Coronary artery (tissue), 2 donors: ENCODE data around the gene GALNT18.

ENCODE experiments used
- DNase-seq: peaks from one replicate; pipeline ENCODE4 v3.0.0-alpha.2; 2017; ENCODE audit warnings: low spot score
- H3K27ac ChIP-seq, 2 donors: fragments of 200-600 bp; sonication (generic); one replicate each; pipeline ENCODE4 v1.5.1; 2016 to 2019
- H3K4me3 ChIP-seq: fragments of 200-600 bp; sonication (generic); 2 replicates; pipeline ENCODE4 v1.5.1; 2016; ENCODE audit warnings: mild to moderate bottlenecking, moderate library complexity
- CTCF ChIP-seq: fragments of 200-600 bp; sonication (generic); IDR thresholded peaks from one replicate; pipeline ENCODE4 v1.5.1; 2019; ENCODE audit warnings: antibody characterized with exemption

Gene GALNT18

GRCh38 chr11:11543656-11544055 lies 78.1 kb downstream of the GALNT18 start:
- Histone ChIP-seq H3K4me3 (no peak overlapping the region), H3K27ac (peak overlapping the region in 1 of 2 donors; percentile 21)
- no peak for TF ChIP-seq CTCF
- no peak for DNase-seq

DNA sequence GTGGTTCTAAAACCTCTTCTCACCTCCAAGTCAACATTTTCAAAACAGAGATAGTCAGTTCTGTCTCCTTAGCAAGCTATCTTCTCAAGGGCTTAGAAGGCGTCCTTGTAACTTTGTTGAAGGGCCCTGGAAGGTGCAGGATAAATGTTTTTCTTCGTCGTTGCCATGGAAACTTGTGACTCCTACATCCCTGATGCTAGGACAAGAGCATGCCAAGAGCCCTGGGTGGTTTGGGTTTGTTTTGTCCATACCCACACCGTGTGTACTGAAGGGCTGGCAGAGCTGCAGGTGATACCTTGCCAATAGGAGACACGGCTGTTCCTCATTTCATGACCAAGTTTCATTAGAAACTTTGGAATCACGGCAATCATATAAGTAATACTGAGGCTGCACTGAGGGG lies 81.6 kb downstream of the GALNT18 start:
- Histone ChIP-seq H3K27ac (no peak overlapping the region), H3K4me3 (no peak overlapping the region)
- DNase-seq: no peak
- no peak for TF ChIP-seq CTCF

- no peak for TF ChIP-seq CTCF
- Histone ChIP-seq H3K27ac (peak overlapping the region; percentile 46 to 68), H3K4me3 (peak overlapping the region; percentile 1)
- DNase-seq: no peak
These were observed 83.4 kb downstream of the GALNT18 start for GRCh38 chr11:11538277-11538960.

GRCh38 chr11:11537871-11538270 lies 83.9 kb downstream of the GALNT18 start:
- no peak for DNase-seq
- peak overlapping the region; percentile 46 to 68 for H3K27ac ChIP-seq
- peak overlapping the region; percentile 1 for H3K4me3 ChIP-seq
- TF ChIP-seq CTCF: no peak

DNA sequence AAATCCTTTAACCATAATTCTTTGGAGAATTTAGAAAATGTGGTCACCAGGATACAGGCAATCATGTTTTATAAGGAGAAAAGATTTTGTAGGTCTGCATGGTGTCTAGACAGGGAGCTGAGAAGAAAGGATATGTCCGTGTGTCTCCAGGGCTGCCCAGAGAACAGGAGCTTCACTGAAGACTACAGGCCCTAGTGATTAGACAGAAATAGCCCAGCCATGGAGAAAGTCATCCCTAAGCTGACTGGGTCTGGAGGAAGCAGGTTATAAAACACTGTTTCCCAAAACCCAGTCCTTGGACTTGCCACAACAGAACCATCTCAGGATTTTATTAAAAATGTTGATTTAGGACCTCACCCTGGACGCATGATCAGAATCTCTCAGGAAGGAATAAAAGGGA lies 84.4 kb downstream of the GALNT18 start:
- H3K27ac ChIP-seq: peak overlapping the region; percentile 46 to 68
- DNase-seq: no peak
- no peak overlapping the region for H3K4me3 ChIP-seq
- TF ChIP-seq CTCF: no peak

DNA sequence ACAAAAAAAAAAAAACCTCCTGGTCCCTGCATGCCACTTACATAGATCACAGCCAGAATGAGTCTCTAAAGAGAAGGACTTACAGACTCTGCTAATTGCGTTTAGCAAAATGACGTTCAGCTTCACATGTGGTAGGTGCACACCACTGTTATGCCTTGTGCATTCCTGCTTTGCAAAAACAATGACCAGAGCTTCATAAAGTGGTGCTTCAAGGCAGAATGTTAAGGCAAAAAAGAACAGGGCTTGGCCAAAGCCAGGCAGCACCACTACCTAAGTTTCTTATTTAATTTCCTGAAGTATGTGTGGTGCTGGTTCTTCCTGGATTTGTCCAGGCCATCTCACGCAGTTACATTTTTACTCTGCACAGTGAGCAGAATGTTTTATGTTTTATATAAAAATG lies 85.2 kb downstream of the GALNT18 start:
- Histone ChIP-seq H3K27ac (no peak overlapping the region), H3K4me3 (no peak overlapping the region)
- TF ChIP-seq CTCF: no peak
- no peak for DNase-seq

- no peak overlapping the region for H3K4me3 ChIP-seq
- no peak for DNase-seq
- peak overlapping the region in 1 of 2 donors; percentile 9 for H3K27ac ChIP-seq
- no peak for TF ChIP-seq CTCF
These were observed 86.2 kb downstream of the GALNT18 start for GRCh38 chr11:11535611-11536010.
